NB4 (cell line): ENCODE measurements around the gene ATOX1.

Source experiments
- CTCF ChIP-seq: IDR thresholded peaks from one replicate; pipeline ENCODE4 v1.5.1; 2012; ENCODE audit warnings: low read depth, low read length
- MAX ChIP-seq: IDR thresholded peaks from 2 replicates; pipeline ENCODE4 v1.6.1; 2011; ENCODE audit warnings: low read depth, low read length
- MYC ChIP-seq: IDR thresholded peaks from 2 replicates; pipeline ENCODE4 v1.6.1; 2011; ENCODE audit warnings: low read depth, low read length
- POLR2A ChIP-seq: IDR thresholded peaks from 2 replicates; pipeline ENCODE4 v1.6.1; 2011; ENCODE audit warnings: mild to moderate bottlenecking; ENCODE audit not compliant: insufficient read length; ENCODE audit errors: extremely low read depth

- TF ChIP-seq MAX (no peak), POLR2A (no peak), CTCF (no peak), MYC (no peak)
Observed at GRCh38 chr5:151781201-151781600, 22.8 kb upstream of the ATOX1 start.
